ENCODE measurements around the gene DGKI. TPM values are rescaled to one million over a fixed set of nuclear protein-coding genes. Genes with fewer than 3 reads are reported as not detected.

Gene DGKI
- total RNA-seq, 2 experiments from 2014 or later = 0.46 TPM; not detected in 1

DNA sequence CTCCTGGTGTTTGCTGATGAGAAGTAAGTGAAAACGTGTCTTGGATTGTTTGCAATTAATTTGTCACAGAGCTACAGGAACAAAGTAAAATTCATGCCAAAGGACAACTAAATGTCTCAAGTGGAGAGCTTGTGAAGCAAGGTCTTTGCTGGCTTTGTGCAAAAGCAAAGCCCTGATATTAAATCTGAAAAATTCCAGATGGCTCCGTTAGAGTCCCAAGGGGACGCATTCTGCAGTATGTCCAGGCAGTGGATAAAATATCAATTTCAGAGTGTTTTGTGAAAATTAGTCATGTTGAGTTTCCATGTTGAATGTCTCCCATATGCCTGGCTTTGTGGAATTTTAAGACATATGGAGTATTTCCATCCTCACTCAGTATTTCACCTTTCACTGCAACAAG lies 400.7 kb downstream of the DGKI start:
- no peaks in the 10 kb centered on the region for H4K20me1 ChIP-seq (ENCODE audit: insufficient read depth, low read length)
- H2AFZ ChIP-seq (ENCODE audit: low read length) = no peak overlapping the region
- TF ChIP-seq, protein P1, sequence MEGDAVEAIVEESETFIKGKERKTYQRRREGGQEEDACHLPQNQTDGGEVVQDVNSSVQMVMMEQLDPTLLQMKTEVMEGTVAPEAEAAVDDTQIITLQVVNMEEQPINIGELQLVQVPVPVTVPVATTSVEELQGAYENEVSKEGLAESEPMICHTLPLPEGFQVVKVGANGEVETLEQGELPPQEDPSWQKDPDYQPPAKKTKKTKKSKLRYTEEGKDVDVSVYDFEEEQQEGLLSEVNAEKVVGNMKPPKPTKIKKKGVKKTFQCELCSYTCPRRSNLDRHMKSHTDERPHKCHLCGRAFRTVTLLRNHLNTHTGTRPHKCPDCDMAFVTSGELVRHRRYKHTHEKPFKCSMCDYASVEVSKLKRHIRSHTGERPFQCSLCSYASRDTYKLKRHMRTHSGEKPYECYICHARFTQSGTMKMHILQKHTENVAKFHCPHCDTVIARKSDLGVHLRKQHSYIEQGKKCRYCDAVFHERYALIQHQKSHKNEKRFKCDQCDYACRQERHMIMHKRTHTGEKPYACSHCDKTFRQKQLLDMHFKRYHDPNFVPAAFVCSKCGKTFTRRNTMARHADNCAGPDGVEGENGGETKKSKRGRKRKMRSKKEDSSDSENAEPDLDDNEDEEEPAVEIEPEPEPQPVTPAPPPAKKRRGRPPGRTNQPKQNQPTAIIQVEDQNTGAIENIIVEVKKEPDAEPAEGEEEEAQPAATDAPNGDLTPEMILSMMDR (conservative IDR thresholded peaks at IDR 0.05; ENCODE audit: low read length) = no peak
- TF ChIP-seq EZH2phosphoT487 (IDR thresholded peaks at IDR 0.05; ENCODE audit: borderline replicate concordance, low read depth, low read length) = no peak
- intact Hi-C loops (cut with micrococcal nuclease; ENCODE audit: unreplicated experiment) = no loop called here
- H3K36me3 ChIP-seq (ENCODE audit: insufficient read depth, low read length) = no peaks in the 10 kb centered on the region
- H3K79me2 ChIP-seq (ENCODE audit: insufficient read depth, low read depth, low read length) = no peaks in the 10 kb centered on the region
- no peak overlapping the region for H3K27ac ChIP-seq (ENCODE audit: low read depth, low read length, poor library complexity, severe bottlenecking)
- H3K4me3 ChIP-seq (ENCODE audit: low read depth, low read length, poor library complexity, severe bottlenecking) = no peak overlapping the region
- POLR2A ChIA-PET = interaction anchor here (0.6 kb wide), 1 partner anchor 58 kb away, joined by 3 read pairs; no protein-coding TSS in a partner anchor
- H3K9me2 ChIP-seq (ENCODE audit: insufficient read depth, low read length) = no peaks in the 10 kb centered on the region
- H3K4me1 ChIP-seq (ENCODE audit: insufficient read depth, low read length, poor library complexity, severe bottlenecking) = no peaks in the 10 kb centered on the region
- no peak overlapping the region for H3K4me2 ChIP-seq (ENCODE audit: low read length)
- CTCF ChIA-PET (ENCODE audit: unreplicated experiment) = no interaction called here
- DNase-seq (ENCODE audit: low spot score) = no peak
- no peaks in the 10 kb centered on the region for H3K9me3 ChIP-seq (ENCODE audit: low read length)
- BruUV-seq (replicated peaks) = no TSS peak

DNA sequence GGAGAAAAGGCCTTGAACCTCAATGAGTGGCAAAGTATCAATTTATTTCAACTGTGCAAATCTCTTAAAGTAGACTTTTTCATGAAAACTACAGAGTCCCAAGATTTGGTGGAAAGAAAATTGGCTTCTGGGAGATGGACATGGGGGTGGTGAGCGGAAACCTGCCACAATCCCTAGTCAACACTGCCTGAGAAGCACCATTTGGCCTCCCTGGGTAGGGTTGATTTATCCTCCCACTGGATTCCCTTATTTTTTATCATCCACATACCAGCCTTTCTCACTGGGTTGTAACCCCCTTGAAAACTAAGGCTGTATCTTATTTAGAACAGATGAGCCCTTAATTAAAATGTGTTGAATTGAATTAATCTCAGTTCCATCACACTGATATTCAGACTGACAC lies 401.5 kb downstream of the DGKI start:
- intact Hi-C loops (cut with micrococcal nuclease; ENCODE audit: unreplicated experiment) = no loop called here
- H3K9me3 ChIP-seq (ENCODE audit: low read length) = no peaks in the 10 kb centered on the region
- no peak overlapping the region for H3K27ac ChIP-seq (ENCODE audit: low read depth, low read length, poor library complexity, severe bottlenecking)
- ChIA-PET CTCF (ENCODE audit: unreplicated experiment) (no interaction called here), POLR2A (no interaction called here)
- H2AFZ ChIP-seq (ENCODE audit: low read length) = no peak overlapping the region
- no peaks in the 10 kb centered on the region for H3K4me1 ChIP-seq (ENCODE audit: insufficient read depth, low read length, poor library complexity, severe bottlenecking)
- no peak for DNase-seq (ENCODE audit: low spot score)
- H3K79me2 ChIP-seq (ENCODE audit: insufficient read depth, low read depth, low read length) = no peaks in the 10 kb centered on the region
- TF ChIP-seq, protein P1 (conservative IDR thresholded peaks at IDR 0.05; ENCODE audit: low read length) = no peak
- no peak for TF ChIP-seq EZH2phosphoT487 (IDR thresholded peaks at IDR 0.05; ENCODE audit: borderline replicate concordance, low read depth, low read length)
- no peaks in the 10 kb centered on the region for H3K9me2 ChIP-seq (ENCODE audit: insufficient read depth, low read length)
- no peaks in the 10 kb centered on the region for H3K36me3 ChIP-seq (ENCODE audit: insufficient read depth, low read length)
- H4K20me1 ChIP-seq (ENCODE audit: insufficient read depth, low read length) = no peaks in the 10 kb centered on the region
- H3K4me2 ChIP-seq (ENCODE audit: low read length) = no peak overlapping the region
- no peak overlapping the region for H3K4me3 ChIP-seq (ENCODE audit: low read depth, low read length, poor library complexity, severe bottlenecking)
- no TSS peak for BruUV-seq (replicated peaks)

DNA sequence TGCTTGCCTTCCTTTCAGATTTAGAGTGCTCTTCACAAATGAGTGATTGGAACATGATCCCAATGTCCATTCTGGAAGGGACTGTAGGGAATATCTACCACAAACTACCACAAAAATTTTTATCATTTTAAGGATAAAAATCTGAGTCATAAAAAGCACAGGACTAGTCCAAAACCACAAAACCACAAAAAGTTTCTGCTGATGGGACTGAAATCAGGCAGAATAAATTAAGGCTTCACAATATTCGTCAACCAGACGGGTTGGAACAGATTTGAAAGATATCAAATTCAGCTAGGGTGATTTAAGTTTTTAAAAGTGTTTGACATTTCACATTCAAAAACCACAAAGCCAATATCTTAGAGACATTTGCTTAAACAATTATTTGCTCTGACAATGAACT lies 403.2 kb downstream of the DGKI start:
- no peaks in the 10 kb centered on the region for H3K36me3 ChIP-seq (ENCODE audit: insufficient read depth, low read length)
- BruUV-seq (replicated peaks) = no TSS peak
- no peaks in the 10 kb centered on the region for H3K79me2 ChIP-seq (ENCODE audit: insufficient read depth, low read depth, low read length)
- H3K4me2 ChIP-seq (ENCODE audit: low read length) = no peak overlapping the region
- POLR2A ChIA-PET = no interaction called here
- CTCF ChIA-PET (ENCODE audit: unreplicated experiment) = no interaction called here
- no peaks in the 10 kb centered on the region for H3K4me1 ChIP-seq (ENCODE audit: insufficient read depth, low read length, poor library complexity, severe bottlenecking)
- no peak for TF ChIP-seq EZH2phosphoT487 (IDR thresholded peaks at IDR 0.05; ENCODE audit: borderline replicate concordance, low read depth, low read length)
- TF ChIP-seq, protein P1 (conservative IDR thresholded peaks at IDR 0.05; ENCODE audit: low read length) = no peak
- H3K9me3 ChIP-seq (ENCODE audit: low read length) = no peaks in the 10 kb centered on the region
- H3K27ac ChIP-seq (ENCODE audit: low read depth, low read length, poor library complexity, severe bottlenecking) = no peak overlapping the region
- no peaks in the 10 kb centered on the region for H4K20me1 ChIP-seq (ENCODE audit: insufficient read depth, low read length)
- H3K9me2 ChIP-seq (ENCODE audit: insufficient read depth, low read length) = no peaks in the 10 kb centered on the region
- no peak for DNase-seq (ENCODE audit: low spot score)
- no peak overlapping the region for H3K4me3 ChIP-seq (ENCODE audit: low read depth, low read length, poor library complexity, severe bottlenecking)
- no peak overlapping the region for H2AFZ ChIP-seq (ENCODE audit: low read length)
- intact Hi-C loops (cut with micrococcal nuclease; ENCODE audit: unreplicated experiment) = no loop called here
